ENCODE data around the gene CNRIP1.

DNA sequence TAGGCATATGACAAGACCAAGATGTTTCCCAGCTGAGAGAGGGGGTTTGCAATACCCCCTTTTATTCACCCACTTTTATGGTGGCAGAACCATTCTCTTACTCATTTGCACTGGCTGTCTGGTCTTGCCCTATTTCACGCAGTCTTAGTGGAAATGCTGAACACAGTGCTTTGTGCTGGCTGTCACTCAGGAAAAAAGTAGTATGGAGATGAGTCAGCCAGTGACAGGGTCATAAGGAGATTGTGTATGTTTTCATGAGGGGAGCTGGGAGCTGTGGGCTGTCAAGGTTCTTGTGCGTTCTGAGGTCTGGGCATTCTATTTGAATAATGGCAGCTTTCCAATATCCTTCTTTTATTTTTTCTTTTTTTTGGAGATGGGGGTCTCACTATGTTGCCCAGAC lies 10.9 kb upstream of the CNRIP1 start:
- TF ChIP-seq, protein P1, sequence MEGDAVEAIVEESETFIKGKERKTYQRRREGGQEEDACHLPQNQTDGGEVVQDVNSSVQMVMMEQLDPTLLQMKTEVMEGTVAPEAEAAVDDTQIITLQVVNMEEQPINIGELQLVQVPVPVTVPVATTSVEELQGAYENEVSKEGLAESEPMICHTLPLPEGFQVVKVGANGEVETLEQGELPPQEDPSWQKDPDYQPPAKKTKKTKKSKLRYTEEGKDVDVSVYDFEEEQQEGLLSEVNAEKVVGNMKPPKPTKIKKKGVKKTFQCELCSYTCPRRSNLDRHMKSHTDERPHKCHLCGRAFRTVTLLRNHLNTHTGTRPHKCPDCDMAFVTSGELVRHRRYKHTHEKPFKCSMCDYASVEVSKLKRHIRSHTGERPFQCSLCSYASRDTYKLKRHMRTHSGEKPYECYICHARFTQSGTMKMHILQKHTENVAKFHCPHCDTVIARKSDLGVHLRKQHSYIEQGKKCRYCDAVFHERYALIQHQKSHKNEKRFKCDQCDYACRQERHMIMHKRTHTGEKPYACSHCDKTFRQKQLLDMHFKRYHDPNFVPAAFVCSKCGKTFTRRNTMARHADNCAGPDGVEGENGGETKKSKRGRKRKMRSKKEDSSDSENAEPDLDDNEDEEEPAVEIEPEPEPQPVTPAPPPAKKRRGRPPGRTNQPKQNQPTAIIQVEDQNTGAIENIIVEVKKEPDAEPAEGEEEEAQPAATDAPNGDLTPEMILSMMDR (IDR thresholded peaks at IDR 0.05), result no peak
- TF ChIP-seq POLR2A (IDR thresholded peaks at IDR 0.05), result no peak
